HG02623 (cell line): Measurements from ENCODE around the gene SORCS3.

Experiments used
- ATAC-seq: cut with Tn5 transposase; IDR thresholded peaks from one replicate; pipeline ENCODE4 v1.9.1; 2021; ENCODE audit warnings: moderate library complexity; ENCODE audit not compliant: unreplicated experiment

Gene SORCS3

DNA sequence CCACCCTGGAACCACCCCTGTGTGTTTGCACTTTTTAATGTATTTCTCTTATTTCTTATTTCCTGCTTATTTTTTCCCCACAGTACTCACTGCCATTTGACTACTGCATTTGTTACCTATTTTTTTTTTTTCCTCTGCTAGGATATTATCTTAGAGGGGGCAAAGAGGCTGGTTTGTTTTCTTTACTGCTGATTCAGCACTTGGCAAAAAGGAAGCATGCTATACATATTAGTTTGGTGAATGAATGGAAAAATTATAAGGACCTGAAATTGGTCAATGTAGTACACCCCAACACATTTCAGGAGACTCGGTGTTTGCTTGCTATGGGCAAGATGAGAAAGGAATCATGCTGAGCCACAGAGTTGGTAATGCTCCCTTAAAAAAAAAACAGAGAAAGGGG is 193.5 kb downstream of the SORCS3 start:
- ATAC-seq, result no peak

DNA sequence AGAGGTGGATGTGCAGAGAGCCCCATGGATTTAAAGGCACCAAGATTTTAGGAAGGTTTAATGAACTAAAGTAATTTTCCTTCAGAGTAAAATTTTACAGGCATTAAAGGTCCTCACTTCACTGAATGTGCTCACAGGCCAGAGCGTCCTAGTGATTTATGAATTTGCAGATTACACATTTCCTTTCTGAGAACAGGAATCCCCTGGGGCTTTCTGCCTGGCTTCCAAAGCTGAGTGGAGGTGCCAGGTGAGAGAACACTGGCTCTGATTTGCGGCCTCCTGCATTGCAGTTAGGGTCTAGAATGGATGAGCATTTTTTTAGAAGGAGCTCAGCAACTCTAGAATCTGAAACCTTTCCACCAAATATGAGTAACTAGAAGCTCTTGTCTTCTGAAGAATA is 194.3 kb downstream of the SORCS3 start:
- no peak for ATAC-seq

GRCh38 chr10:104842704-104843103 is 201.6 kb downstream of the SORCS3 start:
- ATAC-seq, result no peak

- no peak for ATAC-seq
Observed at GRCh38 chr10:104844073-104844472, 203.0 kb downstream of the SORCS3 start.

GRCh38 chr10:104850023-104850422 is 208.9 kb downstream of the SORCS3 start:
- ATAC-seq, result no peak

- ATAC-seq, result no peak
Observed at GRCh38 chr10:104867966-104868598, 227.0 kb downstream of the SORCS3 start.

DNA sequence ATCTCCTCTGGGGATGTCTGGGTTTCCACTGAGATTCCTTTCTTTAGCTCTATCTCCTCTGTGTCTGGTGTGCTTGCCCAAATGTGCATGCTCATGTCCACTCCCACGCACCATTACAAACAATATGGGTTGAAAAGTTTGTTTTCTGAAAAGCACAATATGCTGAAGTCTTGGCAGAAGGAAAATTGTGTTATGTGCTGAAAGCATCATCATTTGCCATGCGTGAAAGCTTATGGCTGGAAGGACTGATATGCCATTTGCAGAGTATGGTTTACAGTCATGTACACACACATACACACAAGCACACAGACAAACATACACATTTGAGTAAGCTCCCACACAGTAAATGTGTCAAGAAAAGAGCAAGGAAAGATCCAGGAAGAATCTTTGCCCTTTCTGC is 231.6 kb downstream of the SORCS3 start:
- no peak for ATAC-seq

- ATAC-seq, result no peak
Observed at GRCh38 chr10:104873161-104873560, 232.1 kb downstream of the SORCS3 start.

DNA sequence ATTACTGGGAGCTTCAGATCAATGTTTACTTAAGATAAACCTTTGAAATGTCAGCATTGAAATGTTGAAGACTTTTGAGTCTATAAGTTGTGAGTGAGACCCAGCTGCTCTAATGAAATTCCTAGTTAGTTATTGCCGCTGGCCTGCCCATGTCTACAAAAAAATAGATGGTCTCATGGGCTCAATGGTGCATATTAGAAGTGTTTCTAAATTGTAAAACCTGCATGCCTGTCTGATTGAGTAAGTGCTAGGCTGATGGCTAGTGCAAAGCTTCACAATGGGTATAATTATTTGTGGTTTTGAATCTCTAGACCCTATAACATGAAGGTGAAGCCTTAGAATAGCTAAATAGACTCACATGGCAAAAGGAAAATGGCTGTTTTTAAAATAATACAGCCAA is 234.5 kb downstream of the SORCS3 start:
- ATAC-seq, result no peak

DNA sequence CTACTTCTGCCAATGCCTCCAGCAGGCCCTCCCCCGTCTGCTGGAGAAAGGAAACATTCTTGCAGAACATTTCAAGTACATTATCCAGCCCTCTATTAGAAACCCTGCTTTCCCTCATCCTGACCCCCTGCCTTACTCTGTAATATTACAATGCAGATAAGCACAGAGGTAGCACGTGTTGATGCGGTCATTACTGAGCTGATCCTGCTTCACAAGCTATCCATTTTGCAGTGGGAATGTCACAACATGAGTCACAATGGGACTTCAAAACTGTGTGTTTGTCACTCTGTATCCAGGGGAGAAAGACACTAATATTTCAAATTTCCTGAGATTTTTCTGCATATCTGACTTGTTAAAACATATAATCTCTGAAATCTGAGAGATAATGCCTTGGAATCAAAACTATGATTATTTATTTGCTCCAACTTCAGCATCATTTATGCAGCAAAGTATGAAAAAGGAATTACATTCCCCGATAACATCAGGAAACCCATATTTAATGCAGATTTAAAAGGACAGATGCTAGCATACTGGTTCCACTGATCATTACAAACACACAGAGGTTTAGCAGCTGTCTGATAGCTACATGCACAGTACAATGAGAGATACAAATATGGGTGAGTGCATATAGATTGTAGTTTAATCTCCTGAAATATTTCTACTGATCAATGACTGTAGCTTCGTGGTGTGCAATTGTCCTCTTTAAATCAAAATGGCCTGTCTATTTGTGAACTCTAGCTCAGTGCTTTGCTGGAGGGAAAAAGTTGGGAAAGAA is 239.7 kb downstream of the SORCS3 start:
- ATAC-seq, result no peak

DNA sequence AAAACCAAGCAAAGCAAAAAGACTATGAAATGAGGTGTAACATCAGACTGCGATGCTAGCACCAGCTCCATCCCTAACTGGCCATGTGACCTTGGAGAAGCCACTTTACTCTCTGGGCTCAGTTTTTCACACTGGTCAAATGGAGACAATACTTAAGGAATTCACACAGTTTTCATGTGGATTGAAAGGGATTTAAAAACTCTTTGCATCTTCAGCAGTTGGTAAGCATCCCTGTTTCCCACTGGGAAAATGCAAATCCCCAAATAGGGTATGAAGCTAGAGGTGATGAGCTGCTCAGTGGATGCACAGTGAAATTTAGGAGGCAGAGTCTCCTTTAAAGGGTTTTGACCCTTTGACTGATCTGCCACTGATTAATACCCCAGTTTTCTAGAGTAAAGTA is 240.7 kb downstream of the SORCS3 start:
- ATAC-seq, result no peak

GRCh38 chr10:104892879-104893617 is 252.0 kb downstream of the SORCS3 start:
- ATAC-seq, result no peak

GRCh38 chr10:104893701-104894100 is 252.6 kb downstream of the SORCS3 start:
- ATAC-seq, result no peak

DNA sequence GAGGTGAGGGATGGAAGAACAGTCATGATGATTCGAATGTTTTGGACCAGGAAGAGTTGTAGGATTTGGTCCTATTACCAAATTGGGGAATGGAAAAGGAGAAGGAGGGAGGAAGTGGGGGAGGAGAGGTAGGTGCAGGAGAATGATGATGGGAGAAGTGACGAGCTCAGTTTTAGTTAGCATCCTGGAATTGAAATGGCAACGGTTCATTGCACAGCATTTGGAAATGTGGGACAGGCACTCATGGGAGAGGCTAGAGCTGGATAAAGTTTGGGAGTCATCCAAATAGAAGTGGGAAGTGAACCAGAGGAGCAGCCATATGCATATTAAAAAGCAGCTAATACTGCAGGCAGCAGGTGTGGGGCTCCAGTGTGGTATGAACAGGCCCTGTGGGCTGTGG is 253.6 kb downstream of the SORCS3 start:
- ATAC-seq, result no peak

DNA sequence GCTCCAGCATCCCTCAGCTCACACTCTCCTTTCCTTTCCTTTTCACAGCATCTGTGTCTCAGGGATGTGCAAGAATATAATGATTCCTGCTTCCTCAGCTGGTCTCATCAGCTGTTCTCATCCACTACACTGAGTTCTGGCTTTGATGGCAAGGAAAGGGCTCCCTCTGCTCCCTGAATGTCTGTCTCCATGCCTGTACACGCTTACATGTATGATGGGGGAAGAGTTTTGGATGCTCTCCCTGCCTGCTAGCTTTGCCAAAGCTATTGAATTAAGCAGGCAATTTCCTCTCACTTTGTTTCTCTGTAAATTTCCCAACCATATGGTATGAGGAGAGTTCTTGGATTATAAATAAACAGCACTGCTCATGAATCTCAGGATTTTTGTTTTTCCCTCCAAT is 254.5 kb downstream of the SORCS3 start:
- ATAC-seq, result no peak

DNA sequence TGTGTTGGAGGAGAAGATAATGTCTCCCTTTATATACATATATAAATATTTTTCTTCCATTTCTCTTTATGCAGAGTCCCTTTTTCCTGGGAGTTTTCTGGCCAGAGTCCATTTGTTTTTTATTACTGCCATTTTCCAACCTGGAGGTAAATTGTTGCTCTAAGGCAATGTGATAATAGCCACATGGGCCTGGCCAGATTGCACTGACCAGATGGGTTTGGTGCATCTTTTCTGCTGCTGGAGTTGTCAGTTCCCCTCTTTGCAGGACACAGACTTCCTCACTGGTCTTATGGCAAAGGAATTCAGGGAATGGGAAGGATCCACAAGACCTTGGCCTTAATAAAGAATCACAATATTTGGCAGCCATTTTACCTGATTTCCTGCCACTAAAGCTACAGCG is 254.9 kb downstream of the SORCS3 start:
- ATAC-seq, result no peak

GRCh38 chr10:104897696-104898095 is 256.6 kb downstream of the SORCS3 start:
- no peak for ATAC-seq

- no peak for ATAC-seq
Observed at GRCh38 chr10:104899779-104900178, 258.7 kb downstream of the SORCS3 start.

- no peak for ATAC-seq
Observed at GRCh38 chr10:104903433-104903832, 262.3 kb downstream of the SORCS3 start.

DNA sequence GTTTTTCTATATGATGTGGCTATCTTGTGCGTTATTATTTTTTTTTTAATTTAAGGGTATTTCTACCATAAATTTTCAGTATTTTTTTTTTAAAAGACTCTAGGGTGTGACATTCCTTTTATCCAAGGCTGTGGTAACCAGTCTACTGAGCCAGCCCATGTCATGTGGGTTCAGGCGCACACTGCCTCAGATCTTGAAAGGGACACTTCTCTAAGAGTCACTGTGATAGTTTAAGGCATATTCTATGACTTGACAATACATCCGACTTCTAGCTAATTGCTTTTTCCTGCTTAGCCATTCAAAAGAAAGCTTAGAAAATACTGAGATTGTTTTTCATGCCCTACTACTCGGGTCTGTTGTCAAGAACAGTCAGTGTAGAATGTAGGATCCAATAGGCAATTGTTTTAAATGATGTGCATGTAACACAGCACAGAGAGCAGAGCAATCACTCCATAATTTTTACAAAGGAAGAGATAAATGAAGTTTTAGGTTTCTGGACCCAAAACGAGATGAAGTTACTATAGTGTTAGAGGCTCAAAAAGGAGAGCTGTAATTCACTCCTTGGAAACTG is 263.7 kb downstream of the SORCS3 start:
- no peak for ATAC-seq

DNA sequence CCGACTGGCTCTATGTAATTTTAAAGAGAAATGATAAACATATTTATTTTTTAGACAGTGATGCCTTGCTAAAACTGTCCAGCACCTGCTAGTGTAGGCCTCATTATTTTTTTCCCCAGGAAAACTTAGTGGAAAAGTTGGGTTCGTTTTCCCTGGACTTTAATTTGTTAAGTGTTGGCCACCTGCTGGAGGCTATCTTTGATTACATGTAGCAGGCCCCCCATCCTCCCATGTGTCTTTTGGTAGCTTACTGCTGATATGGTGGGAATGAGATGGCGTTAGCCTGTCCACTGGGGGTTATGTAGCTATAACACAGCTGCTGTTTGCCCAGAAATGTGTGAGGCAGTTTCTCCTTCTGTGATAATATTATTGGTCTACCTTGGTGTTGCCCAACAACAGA is 265.0 kb downstream of the SORCS3 start:
- ATAC-seq, result no peak

- ATAC-seq, result no peak
Observed at GRCh38 chr10:104907521-104907920, 266.4 kb downstream of the SORCS3 start.
